Effector memory CD8-positive, alpha-beta T cell (primary cell): ENCODE measurements around the gene MED23.

Experiments used
- ATAC-seq: fragments of 150-1000 bp; cut with Tn5 transposase; replicated peaks from 2 replicates; pipeline ENCODE4 v1.10.0; 2021; ENCODE audit warnings: mild to moderate bottlenecking, moderate library complexity
- DNase-seq, 3 experiments: peaks; one replicate each; pipeline ENCODE4 v3.0.0; 2021
- H3K27ac Mint-ChIP-seq, 2 donors: one replicate each; pipeline ENCODE4 v1.8.0; 2022; ENCODE audit warnings: mild to moderate bottlenecking in 2 of 2, mixed read lengths in 2 of 2, moderate library complexity in 2 of 2
- H3K27me3 Mint-ChIP-seq, 2 donors: one replicate each; pipeline ENCODE4 v1.8.0; 2022; ENCODE audit warnings: mixed read lengths in 2 of 2
- H3K36me3 Mint-ChIP-seq: one replicate; pipeline ENCODE4 v1.8.0; 2022; ENCODE audit warnings: mild to moderate bottlenecking, moderate library complexity, mixed read lengths; ENCODE audit not compliant: insufficient read depth
- H3K4me1 Mint-ChIP-seq, 2 donors: one replicate each; pipeline ENCODE4 v1.8.0; 2022; ENCODE audit warnings: low read depth in 2 of 2, mixed read lengths in 2 of 2
- H3K4me3 Mint-ChIP-seq, 2 donors: one replicate each; pipeline ENCODE4 v1.8.0; 2022; ENCODE audit warnings: mild to moderate bottlenecking in 2 of 2, mixed read lengths in 2 of 2, moderate library complexity in 2 of 2
- H3K9me3 Mint-ChIP-seq, 2 donors: one replicate each; pipeline ENCODE4 v1.8.0; 2022; ENCODE audit warnings: mixed read lengths in 2 of 2

Gene MED23

DNA sequence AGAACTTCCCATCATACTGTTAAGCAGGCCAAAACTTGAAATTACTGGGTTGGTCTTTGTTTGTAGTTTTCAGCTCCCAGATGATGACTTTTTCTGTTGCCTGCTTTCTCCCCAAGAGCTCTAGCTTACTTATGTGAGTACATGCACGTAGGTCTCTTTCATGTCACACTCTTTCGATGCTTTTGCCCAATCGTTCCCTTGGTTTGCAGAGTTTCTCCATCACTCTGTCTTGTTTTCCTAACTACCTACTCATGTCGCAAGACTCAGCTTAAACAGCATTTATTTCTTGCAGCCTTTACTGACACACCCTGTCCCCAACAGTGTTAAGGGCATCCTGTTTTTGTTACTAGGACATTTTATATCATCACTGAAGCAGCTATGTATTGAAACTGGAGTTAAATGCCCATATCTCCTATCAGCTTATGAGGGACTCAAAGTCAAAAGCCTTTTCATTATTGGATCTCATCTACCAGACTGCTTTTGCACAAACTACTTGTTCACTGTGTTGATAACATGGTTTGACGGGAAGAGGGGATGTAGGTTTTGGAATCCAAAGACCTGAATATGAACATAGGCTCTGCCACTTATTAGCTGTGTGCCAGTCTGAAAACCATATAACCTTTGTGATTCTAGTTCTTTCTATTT, 52.1 kb downstream of the MED23 start:
- ATAC-seq, result no peak
- no peak overlapping the region for H3K4me3 Mint-ChIP-seq
- H3K4me1 Mint-ChIP-seq, result no peaks in the 10 kb centered on the region
- H3K27me3 Mint-ChIP-seq, result no peaks in the 10 kb centered on the region
- H3K27ac Mint-ChIP-seq, result no peak overlapping the region
- no peak for DNase-seq
- H3K36me3 Mint-ChIP-seq, result peaks cover 30% of the 10 kb centered on the region
- H3K9me3 Mint-ChIP-seq, result no peaks in the 10 kb centered on the region

DNA sequence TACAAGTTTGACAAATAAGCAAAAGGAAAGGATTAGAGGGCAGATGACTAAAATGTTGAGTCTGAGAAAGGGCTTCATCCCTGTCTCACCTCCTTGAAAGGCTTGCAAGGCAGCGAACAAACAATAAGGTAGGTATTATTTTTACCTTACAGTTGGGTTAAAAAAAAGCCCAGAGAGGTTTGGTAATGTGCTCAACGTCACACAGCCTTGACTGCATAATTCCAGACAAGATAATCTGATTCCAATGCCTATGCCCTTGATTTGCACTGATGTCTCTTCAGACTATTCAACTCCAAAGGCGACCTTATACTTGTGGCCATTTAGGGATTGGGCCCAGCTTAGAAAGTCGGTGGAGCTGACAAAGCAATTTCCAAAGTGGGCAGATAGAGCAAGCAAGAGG, 53.4 kb downstream of the MED23 start:
- Mint-ChIP-seq H3K4me3 (no peak overlapping the region), H3K4me1 (no peaks in the 10 kb centered on the region), H3K36me3 (peaks cover 22% of the 10 kb centered on the region), H3K9me3 (no peaks in the 10 kb centered on the region), H3K27me3 (no peaks in the 10 kb centered on the region), H3K27ac (peak overlapping the region in 1 of 2 donors; percentile 9)
- ATAC-seq (no peak), DNase-seq (no peak)

DNA sequence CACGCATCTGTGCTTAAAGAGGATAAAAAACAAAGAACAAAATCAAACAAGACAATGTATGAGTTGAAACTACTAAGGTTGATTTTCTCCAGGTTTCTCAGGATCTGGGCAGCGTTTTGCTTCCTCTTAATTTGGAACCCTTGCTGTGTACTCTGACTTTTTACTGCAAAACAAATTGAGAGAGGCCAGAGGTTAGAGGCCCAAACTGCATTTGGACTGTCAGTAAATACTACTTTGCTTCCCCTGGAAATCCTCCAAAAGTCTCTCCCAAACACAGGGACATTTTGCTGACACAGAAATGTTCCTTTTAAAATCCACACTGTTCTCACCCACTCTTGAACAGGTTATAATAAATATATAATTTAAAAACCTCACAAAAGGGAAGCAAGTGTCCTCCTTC, 53.9 kb downstream of the MED23 start:
- H3K4me3 Mint-ChIP-seq, result no peak overlapping the region
- DNase-seq (no peak), ATAC-seq (no peak)
- peak overlapping the region in 1 of 2 donors; percentile 7 for H3K27ac Mint-ChIP-seq
- no peaks in the 10 kb centered on the region for H3K9me3 Mint-ChIP-seq
- no peaks in the 10 kb centered on the region for H3K27me3 Mint-ChIP-seq
- no peaks in the 10 kb centered on the region for H3K4me1 Mint-ChIP-seq
- peaks cover 17% of the 10 kb centered on the region for H3K36me3 Mint-ChIP-seq

- Mint-ChIP-seq H3K27me3 (no peaks in the 10 kb centered on the region), H3K27ac (peak within 1 kb of the TSS in 1 of 2 donors; percentile 42), H3K4me3 (no peak within 1 kb of the TSS), H3K9me3 (no peaks in the 10 kb centered on the region), H3K4me1 (no peaks in the 10 kb centered on the region), H3K36me3 (peaks cover 8% of the 10 kb centered on the region)
- no peak for DNase-seq
- no peak for ATAC-seq
Observed at GRCh38 chr6:131572686-131573415, 55.2 kb downstream of the MED23 start, which contains the start of gene ARG1. TSS of gene ARG1 (plus strand) at chr6:131573226. CDS start at chr6:131573283, 57 bp downstream.

GRCh38 chr6:131568726-131569125, 59.3 kb downstream of the MED23 start:
- no peaks in the 10 kb centered on the region for H3K4me1 Mint-ChIP-seq
- no peak overlapping the region for H3K27ac Mint-ChIP-seq
- DNase-seq (no peak), ATAC-seq (no peak)
- peaks cover 3% of the 10 kb centered on the region for H3K36me3 Mint-ChIP-seq
- no peaks in the 10 kb centered on the region for H3K9me3 Mint-ChIP-seq
- H3K27me3 Mint-ChIP-seq, result no peaks in the 10 kb centered on the region
- H3K4me3 Mint-ChIP-seq, result no peak overlapping the region

- DNase-seq (no peak), ATAC-seq (no peak)
- H3K9me3 Mint-ChIP-seq, result no peaks in the 10 kb centered on the region
- H3K27me3 Mint-ChIP-seq, result peaks cover 0 to 11% of the 10 kb centered on the region in 2 donors
- H3K4me3 Mint-ChIP-seq, result no peak overlapping the region
- H3K4me1 Mint-ChIP-seq, result no peaks in the 10 kb centered on the region
- no peaks in the 10 kb centered on the region for H3K36me3 Mint-ChIP-seq
- no peak overlapping the region for H3K27ac Mint-ChIP-seq
Observed at GRCh38 chr6:131565056-131565455, 63.0 kb downstream of the MED23 start.

DNA sequence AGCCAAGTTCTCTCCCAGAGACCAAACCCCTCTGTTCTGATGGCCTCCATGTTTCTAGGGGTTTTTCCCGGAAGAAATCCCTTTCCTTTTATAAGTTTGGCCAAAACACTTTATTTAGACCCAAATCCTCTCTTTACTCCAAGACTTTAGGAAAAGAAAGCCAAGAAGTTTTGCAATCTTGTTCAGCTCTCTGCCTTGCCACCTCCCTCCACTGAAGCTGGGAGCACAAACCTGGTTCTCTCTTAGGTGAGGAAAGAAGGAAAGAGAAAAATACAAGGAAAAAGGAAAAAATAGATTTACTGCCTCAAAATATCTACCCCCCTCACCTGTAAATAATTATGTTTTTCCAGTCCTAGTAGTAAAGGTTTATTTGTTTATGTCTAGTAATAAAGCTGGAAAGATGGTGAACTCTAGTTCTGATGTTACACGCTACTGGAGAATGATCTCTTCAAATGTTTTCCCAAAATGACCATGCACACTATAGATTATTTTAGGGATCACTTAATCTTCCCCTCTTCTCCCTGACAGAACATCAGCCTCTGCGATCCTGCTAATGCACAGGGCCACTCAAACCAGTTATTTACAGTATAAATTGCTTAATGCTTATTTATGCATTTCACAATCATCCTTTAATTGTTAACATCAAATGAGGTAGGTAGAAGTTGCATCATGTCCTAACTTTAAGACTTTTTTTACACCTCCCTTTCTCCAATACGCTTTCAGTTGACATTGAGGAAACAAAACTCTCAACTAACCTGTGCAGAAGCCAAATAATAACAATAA, 65.9 kb downstream of the MED23 start:
- no peaks in the 10 kb centered on the region for H3K36me3 Mint-ChIP-seq
- no peaks in the 10 kb centered on the region for H3K9me3 Mint-ChIP-seq
- H3K27ac Mint-ChIP-seq, result no peak overlapping the region
- no peaks in the 10 kb centered on the region for H3K4me1 Mint-ChIP-seq
- ATAC-seq, result no peak
- DNase-seq, result no peak
- H3K4me3 Mint-ChIP-seq, result no peak overlapping the region
- peaks cover 0 to 11% of the 10 kb centered on the region in 2 donors for H3K27me3 Mint-ChIP-seq

- H3K27me3 Mint-ChIP-seq, result peaks cover 0 to 11% of the 10 kb centered on the region in 2 donors
- no peaks in the 10 kb centered on the region for H3K9me3 Mint-ChIP-seq
- H3K36me3 Mint-ChIP-seq, result no peaks in the 10 kb centered on the region
- no peak overlapping the region for H3K4me3 Mint-ChIP-seq
- H3K4me1 Mint-ChIP-seq, result no peaks in the 10 kb centered on the region
- no peak overlapping the region for H3K27ac Mint-ChIP-seq
- ATAC-seq, result no peak
- no peak for DNase-seq
Observed at GRCh38 chr6:131558922-131559321, 69.1 kb downstream of the MED23 start.

GRCh38 chr6:131555992-131556391, 72.0 kb downstream of the MED23 start:
- Mint-ChIP-seq H3K27ac (no peak overlapping the region), H3K4me1 (no peaks in the 10 kb centered on the region), H3K36me3 (no peaks in the 10 kb centered on the region), H3K27me3 (no peaks in the 10 kb centered on the region), H3K4me3 (no peak overlapping the region), H3K9me3 (no peaks in the 10 kb centered on the region)
- ATAC-seq (no peak), DNase-seq (no peak)

- no peaks in the 10 kb centered on the region for H3K4me1 Mint-ChIP-seq
- DNase-seq (no peak), ATAC-seq (no peak)
- no peaks in the 10 kb centered on the region for H3K9me3 Mint-ChIP-seq
- H3K27me3 Mint-ChIP-seq, result peaks cover 8 to 11% of the 10 kb centered on the region in 2 donors
- no peaks in the 10 kb centered on the region for H3K36me3 Mint-ChIP-seq
- no peak overlapping the region for H3K27ac Mint-ChIP-seq
- no peak overlapping the region for H3K4me3 Mint-ChIP-seq
Observed at GRCh38 chr6:131552572-131552971, 75.5 kb downstream of the MED23 start.

GRCh38 chr6:131551902-131552301, 76.1 kb downstream of the MED23 start:
- no peak for ATAC-seq
- no peaks in the 10 kb centered on the region for H3K36me3 Mint-ChIP-seq
- no peak overlapping the region for H3K27ac Mint-ChIP-seq

DNA sequence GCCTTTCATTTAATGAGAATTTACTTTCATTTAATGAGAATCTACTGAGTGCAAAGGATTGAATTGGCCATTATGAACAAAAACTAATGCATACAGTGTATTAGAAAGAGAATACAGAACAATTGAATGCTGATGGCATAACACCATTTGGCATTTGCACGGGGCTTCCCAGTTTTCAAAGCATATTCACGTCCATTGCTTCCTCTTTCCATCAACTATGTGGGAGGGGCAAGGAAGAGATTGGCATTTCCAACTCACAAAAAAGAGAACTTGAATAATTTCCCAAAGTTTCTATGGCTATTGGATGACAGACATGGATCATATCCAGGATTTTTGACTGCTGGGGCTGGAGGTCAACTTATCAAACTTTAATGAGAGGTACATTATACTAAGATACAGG, 78.2 kb downstream of the MED23 start:
- H3K27me3 Mint-ChIP-seq, result peaks cover 8 to 18% of the 10 kb centered on the region in 2 donors
- no peak overlapping the region for H3K4me3 Mint-ChIP-seq
- no peaks in the 10 kb centered on the region for H3K36me3 Mint-ChIP-seq
- no peak overlapping the region for H3K27ac Mint-ChIP-seq
- ATAC-seq, result no peak
- no peak for DNase-seq
- no peaks in the 10 kb centered on the region for H3K9me3 Mint-ChIP-seq
- H3K4me1 Mint-ChIP-seq, result no peaks in the 10 kb centered on the region

More at GRCh38 chr6:131551902-131552301, 76.1 kb downstream of the MED23 start:
- H3K4me3 Mint-ChIP-seq, result no peak overlapping the region
- no peak for DNase-seq
- no peaks in the 10 kb centered on the region for H3K9me3 Mint-ChIP-seq
- peaks cover 8 to 18% of the 10 kb centered on the region in 2 donors for H3K27me3 Mint-ChIP-seq
- H3K4me1 Mint-ChIP-seq, result no peaks in the 10 kb centered on the region

DNA sequence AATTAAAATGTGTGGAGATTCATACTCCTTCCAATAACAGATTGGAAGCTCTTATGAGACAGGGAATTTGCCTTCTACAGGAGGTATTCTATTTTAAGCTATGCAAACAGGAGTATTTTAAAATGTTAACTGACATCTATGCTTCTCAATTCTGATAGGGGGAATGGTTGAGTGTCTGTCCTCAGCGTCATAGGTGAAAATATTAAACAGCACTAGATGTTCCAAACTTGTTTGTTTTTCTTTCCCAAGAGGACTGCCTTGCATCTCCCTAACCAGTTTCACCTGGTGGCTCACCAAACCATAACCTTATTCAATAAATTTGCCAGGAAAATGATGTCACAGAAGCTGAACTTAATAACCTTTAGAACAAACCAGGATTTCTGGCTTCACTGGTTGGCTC, 79.6 kb downstream of the MED23 start:
- H3K27me3 Mint-ChIP-seq, result peaks cover 8 to 18% of the 10 kb centered on the region in 2 donors
- no peaks in the 10 kb centered on the region for H3K36me3 Mint-ChIP-seq
- no peaks in the 10 kb centered on the region for H3K4me1 Mint-ChIP-seq
- DNase-seq, result no peak
- no peak for ATAC-seq
- no peaks in the 10 kb centered on the region for H3K9me3 Mint-ChIP-seq
- H3K4me3 Mint-ChIP-seq, result no peak overlapping the region
- H3K27ac Mint-ChIP-seq, result no peak overlapping the region
